ENCODE measurements around the gene FUT1. TPM values are rescaled to one million over a fixed set of nuclear protein-coding genes. Genes with fewer than 3 reads are reported as not detected.
"Not testable (repeated sequence)": the region's sequence is repeated elsewhere in the genome, so short reads cannot be mapped to it uniquely, and the experiment has no call there.

The FUT1 gene
- 1 to 10 TPM; 4.5 to 7.0 (median 5.8) TPM for polyA plus RNA-seq (ENCODE audit: insufficient read depth in 1 of 5, insufficient read length in 5 of 5, low replicate concordance in 1 of 5)
- long read RNA-seq, donor 1, result 0 reads
- long read RNA-seq, donor 2, partial matches to known transcripts, result 0 of 1 reads
- long read RNA-seq, donor 2, other reads (novel, unspliced or antisense), result 0 of 1 reads
- long read RNA-seq, donor 3, result 0 reads
- long read RNA-seq, donor 4, result 0 reads
- long read RNA-seq, donor 5, result 0 reads
- long read RNA-seq, donor 6, result 0 reads
- long read RNA-seq, donor 7, result 0 reads
- long read RNA-seq, donor 8, result 0 reads

GRCh38 chr19:48752496-48753365 lies at the start of gene FUT1:
FUT1 (minus strand) TSS chr19:48752641; CDS start chr19:48751281, 1,360 bp downstream.
- peak; percentile 70 to 80 for DNase-seq

DNA sequence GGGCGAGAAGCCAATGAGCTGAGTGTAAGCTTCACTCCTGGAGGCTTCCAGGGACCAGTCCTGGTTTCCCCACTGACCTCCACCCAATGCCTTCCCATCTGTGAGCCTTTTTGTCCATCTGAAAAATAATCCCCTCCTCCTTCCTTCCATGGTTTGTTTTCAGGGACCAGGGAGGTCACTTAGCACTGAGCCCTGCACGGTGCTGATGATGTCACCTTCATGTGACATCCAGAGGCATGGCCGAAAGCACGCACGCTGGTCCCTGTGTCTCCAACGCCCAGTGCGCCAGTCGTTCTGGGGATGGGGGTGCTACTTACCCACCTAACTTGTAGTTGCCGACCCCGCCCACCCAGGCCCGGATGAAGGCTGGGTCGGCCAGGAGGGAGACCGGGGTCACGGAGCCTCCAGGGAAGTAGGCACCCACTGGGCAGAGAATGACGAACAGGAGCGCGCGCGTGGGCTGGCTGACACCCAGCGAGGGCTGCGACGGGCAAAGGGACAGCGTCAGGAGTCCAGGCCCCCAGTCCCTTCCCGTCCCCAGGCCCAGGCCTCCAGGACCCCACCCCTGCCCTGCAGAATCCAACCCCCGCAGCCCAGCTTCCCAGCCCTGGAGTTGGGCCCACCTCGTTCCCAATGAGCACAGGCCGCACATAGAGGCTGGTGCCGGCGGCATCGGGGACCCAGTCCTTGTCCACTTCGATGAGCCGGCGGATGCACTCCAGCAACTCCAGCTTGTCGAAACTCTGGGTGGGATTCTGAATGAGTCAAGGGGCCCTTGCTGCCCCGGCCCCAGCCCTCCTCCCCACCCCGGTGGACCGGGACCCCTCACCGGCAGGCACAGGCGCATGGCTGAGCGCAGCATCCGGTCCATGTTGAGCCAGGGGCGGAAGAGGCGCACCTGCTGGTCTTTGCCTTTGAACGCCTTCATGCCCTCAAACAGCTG lies 47.2 kb upstream of the FUT1 start:
- DNase-seq, result no peak

DNA sequence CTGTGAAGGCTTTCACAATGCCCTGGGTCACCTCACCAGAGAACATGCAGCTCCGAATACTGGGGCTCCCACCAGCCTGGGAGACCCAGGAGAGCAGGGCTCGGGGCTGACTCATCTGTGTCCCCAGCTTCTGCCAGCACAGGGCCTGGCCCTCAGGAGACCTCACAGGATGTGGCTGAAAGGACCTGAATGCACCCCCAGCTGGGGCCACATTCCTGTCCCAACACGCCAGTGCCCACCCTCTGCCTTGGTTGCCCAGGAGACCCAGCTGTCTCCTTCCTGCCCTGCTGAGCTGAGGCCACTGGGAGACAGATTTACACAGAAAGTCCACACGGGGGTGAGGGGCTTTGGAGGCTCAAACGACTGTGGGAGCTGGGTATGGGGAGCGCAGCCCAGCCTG lies 46.5 kb upstream of the FUT1 start:
- DNase-seq, result no peak

DNA sequence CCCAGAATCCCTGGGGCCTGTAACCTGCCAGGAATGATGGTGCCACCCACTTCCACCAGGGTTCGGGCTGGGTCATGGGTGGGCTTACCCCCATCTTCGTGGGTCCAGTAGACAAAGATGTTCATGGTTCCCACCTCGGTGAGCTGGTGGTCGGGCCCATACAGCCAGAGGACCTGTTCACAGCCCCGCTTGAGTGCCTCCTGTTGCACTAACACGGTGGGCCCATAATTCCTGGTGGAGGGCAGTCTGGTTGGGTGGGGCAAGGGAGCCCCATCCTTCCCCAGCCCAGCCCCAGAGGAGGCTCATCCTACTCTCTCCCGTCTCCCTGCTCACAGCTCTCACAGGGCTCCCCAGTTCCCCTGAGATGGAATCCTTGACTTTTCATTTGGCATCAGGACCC lies 44.7 kb upstream of the FUT1 start:
- DNase-seq, result no peak

GRCh38 chr19:48796298-48797083 lies 44.0 kb upstream of the FUT1 start:
- no peak for DNase-seq

DNA sequence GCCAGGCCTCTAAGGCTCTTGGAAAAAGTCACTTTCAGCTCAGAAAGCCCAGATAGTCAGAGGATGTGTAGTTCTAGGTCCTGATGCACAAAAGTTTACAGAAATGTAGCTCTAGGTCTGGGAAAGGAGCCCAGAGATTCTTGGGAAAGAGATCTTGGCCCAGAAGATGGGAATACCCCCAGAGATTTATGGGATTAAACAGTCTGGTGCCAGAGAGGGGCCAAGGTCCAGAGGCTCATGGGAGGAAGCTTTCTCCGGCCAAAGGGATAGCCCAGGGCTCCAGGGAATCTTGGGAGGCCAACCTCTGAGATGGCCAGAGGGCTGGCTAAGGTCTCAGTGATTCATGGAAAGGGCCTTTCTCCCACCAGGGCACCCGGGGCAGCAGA lies 43.2 kb upstream of the FUT1 start:
- DNase-seq, result peak in 1 of 2 donors; percentile 54

DNA sequence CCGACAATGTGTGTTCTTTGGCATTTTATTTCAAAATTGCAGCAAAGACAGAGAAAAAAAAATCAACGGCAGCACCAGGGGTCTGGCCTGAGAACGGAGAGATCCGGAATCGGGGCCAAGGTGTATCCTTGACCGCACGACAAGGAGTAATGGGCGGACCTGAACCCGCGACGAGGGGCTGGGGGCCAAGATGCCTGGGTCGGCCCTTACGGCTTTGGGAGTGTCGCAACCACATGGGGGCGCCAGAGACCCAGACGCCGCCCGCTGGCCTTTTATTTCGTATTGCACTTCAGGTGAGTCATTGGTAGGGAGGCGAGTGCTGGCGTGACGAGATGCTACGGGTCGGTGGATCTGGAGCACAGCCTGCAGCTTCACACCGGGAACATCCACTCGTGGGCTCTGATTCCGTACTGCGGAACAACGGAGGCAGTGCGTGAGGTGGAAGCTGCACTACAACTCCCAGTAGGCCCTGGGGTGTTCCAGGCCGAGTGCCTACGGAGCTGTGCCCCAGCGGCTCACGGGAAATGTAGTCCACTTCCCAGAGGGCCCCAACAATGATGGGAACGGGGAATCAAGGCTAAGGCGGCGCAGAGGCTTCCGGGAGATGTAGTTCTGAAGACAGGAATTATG lies 42.7 kb upstream of the FUT1 start:
- peak; percentile 93 to 95 for DNase-seq

- no peak for DNase-seq
These were observed 41.9 kb upstream of the FUT1 start for GRCh38 chr19:48794291-48794690.

DNA sequence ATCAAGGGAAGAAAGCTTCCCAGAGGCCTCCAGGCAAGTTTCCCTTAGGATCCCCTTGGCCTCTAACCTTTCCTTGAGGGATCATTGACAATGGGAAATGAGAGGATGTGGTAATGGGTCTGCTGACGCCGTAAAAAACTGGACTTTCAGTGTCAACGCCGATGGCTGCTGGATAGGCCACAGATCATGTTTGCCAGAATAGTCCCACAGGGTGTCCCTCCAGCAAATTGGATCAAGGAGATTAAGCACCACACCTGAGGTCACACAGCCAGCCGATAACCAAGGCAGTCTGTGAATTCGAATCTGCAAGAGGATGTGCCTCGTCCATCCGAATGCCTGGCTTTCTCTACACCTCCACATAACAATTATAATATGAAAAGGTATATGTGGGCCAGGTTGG lies 40.8 kb upstream of the FUT1 start:
- no peak for DNase-seq

GRCh38 chr19:48787331-48787730 lies 34.9 kb upstream of the FUT1 start:
- not testable (repeated sequence) for DNase-seq

DNA sequence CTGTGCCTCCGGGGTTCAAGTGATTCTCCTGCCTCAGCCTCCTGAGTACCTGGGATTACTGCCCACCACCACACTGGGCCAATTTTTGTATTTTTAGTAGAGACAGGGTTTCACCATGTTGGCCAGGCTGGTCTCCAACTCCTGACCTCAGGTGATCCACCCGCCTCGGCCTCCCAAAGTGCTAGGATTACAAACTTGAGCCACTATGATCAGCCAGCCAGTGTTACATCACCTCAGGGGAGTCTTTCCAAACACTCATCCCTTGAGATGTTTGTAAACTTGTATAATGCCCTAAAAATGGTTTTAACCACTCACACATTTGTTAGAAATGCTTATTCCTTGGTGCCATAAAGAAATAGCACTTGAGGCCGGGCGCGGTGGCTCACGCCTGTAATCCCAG lies 34.0 kb upstream of the FUT1 start:
- not testable (repeated sequence) for DNase-seq

DNA sequence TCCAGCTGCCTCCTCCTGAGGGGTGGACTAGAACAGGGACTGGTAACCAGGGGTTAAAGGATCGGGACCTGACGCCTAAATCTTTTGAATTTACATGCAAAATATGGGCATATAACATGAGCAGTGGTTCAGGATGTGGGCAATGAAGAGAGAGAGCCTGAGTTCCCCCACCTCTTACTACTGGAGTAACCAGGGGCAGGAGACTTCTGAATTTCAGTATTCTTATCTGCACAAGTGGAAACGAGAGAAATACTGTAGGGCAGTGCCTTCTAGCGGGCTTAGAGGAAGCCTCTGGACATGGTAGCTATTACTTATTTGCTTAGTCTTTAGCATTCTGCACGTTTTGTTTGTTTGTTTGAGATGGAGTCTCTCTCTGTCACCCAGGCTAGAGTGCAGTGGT lies 32.1 kb upstream of the FUT1 start:
- no peak for DNase-seq

DNA sequence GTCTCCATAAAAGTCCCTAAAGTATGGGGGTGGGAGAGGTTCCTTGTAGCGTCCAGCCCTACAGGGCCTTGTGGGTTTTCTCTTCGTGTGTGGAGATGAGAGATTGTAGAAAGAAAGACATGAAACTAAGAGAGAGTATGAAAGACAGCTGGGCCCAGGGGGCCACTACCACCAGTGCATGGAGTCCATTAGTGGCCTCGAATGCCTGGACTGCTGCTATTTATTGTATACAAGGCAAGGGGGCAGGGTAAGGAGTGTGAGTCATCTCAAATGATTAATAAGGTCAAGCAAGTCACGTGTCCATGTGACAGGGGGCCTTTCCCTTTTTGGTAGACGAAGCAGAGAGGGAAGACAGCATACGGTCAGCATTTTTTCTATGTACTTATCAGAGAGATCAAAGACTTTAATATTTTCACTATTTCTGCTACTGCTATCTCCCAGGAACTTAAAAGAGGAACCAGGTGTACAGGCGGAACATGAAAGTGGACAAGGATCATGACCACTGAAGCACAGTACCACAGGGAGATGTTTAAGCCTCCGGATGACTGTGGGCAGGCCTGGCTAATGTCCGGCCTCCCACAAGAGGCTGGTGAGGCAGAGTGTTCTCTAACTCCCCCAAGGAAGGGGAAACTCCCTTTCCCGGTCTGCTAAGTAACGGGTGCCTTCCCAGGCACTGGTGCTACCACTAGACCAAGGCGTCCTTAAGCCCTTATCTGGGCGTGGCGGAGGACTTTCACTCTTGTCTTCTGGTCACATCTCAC lies 28.4 kb upstream of the FUT1 start:
- DNase-seq, result no peak

DNA sequence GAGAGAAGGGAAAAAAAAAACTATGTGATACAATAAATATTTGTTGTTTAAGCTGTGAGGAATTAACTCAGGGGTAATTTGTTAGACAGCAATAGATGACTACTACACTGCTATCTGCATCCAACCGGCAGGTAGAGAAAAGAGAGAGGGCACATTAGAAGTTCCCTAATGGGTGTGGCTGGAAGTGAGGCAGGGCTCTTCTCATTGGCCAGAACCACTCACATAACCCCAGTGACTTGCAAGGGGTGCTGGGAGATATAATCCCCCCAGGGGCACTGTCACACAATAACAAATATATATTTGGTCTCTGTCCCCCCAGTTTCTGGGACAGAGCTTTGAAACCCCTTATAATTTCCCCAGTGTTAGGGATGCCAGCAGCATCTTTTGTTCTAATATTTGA lies 27.2 kb upstream of the FUT1 start:
- DNase-seq, result no peak

DNA sequence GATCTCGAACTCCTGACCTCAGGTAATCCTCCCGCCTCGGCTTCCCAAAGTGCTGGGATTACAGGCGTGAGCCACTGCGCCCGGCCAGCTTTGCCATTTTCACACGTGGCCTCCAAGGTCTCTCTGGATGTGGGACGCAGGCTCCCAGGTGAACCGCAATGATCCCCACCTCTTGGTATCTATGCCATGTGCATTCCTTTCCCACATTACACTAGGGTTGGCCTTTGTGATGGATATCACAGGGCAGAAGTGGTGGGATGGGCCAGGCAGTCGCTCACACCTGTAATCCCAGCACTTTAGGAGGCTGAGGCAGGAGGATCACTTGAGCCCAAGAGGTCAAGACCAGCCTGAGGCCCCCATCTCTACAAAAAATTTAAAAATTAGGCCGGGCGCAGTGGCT lies 25.3 kb upstream of the FUT1 start:
- DNase-seq, result no peak

GRCh38 chr19:48777139-48777538 lies 24.7 kb upstream of the FUT1 start:
- DNase-seq, result no peak

DNA sequence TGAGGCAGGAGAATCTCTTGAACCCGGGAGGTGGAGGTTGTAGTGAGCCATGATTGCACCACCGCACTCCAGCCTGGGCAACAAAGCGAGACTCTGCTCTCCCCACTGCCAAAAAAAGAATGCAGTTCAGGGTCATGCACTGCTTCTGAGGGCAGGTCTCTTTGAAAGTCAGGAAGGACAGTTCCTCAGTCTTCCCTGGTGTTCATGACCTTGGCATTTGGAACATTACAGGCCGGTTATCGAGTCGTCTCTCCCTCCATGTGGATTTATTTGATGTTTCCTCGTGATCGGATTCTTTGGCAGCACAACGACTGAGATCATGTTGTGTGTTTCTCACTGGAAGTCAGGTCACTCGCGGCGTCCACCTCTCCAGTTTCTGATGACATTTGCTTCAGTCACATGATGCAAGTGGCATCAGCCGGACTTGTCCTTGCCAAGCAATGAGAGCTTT lies 20.1 kb upstream of the FUT1 start:
- no peak for DNase-seq

DNA sequence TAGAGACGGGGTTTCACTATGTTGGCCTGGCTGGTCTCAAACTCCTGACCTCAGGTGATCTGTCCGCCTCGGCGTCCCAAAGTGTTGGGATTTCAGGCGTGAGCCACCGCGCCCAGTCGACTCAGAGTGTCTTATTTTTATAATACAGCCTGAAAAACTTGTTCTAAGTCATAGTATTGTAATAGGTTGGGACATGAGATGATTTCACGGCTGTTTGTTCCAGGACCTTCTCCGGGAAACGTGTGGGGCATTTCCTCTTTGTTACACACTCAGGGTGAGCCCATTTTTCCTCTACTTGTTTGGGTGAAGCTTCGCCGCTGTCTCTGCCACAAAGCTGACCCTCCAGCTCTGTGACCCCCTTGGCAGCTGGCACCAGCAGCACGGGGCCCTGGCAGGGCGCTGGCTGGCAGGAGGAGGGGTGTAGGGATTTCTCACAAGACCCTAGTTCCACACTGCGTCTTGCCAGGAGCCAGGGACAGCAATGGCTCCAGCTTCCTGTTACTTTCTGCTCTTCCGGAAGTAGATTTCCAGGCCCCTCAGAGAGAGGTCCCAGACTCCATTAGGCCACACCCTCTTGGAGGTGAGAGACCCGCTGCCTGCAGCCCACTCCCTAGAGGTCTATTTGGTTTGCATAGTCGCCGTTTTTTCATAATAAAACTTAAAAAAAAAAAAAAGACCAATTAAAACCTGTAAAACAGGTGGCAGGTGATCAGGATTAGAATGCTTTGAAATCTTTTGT lies 18.5 kb upstream of the FUT1 start:
- DNase-seq, result no peak

DNA sequence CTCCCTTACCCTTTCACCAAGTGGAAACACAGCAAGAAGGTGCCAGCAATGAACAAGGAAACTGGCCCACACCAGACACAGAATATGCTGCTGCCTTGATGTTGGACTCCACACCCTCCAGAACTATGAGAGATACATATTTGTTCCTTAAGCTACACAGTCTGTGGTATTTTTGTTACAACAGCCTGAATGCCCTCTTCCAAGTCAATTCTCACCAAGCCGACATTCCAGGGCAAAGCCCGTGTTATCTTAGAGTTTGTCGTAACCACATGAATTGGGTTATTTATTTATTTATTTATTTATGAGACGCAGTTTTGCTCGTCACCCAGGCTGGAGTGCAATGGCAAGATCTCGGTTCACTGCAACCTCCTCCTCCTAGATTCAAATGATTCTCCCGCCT lies 17.8 kb upstream of the FUT1 start:
- no peak for DNase-seq
